ENCODE measurements around the gene LRBA. TPM values are rescaled to one million over a fixed set of nuclear protein-coding genes. Genes with fewer than 3 reads are reported as not detected.
"Not testable (repeated sequence)": the region's sequence is repeated elsewhere in the genome, so short reads cannot be mapped to it uniquely, and the experiment has no call there.

LRBA gene
- total RNA-seq, 5 donors from 2014 or later (not counting 1 experiment from before 2014, with no cell fraction given) = 56.1 to 81.7 (median 56.9) TPM

DNA sequence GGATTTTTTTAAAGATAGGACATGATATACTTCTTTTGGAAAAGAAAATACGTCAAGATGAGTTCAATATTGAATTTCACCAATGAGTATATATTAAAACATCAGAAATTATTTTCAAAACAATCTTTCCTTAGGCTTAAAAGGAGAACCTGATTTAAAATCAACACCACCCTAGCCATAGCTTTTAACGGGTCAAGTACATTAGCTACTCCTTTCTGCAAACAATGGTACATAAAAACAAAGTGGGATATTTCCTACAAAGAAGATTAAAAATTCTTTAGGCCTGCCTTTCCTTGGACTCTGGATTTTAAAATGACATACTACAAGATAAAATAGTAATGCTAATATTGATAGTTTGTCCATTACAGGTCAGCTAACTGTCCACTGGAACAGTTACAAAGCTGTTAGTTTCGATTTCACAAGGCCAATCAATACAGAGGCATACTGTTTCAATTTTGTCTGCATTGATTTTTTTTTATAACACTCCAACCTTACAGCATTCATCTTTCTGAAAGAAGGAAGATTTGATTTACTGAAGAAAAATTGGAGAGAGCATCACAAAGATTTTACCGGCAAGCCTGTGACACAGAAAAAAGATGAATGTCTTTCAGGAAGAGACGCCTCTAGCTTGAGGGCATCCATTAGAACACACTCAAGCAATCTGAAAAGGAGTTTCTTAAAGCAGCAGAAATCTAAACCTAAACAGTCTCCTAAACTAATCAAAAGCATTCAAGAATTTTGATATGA lies 335.9 kb downstream of the LRBA start:
- no peaks in the 10 kb centered on the region for H3K27me3 Mint-ChIP-seq
- H3K36me3 Mint-ChIP-seq = peaks cover 30% of the 10 kb centered on the region
- peaks cover 0 to 9% of the 10 kb centered on the region in 2 donors for H3K36me3 ChIP-seq (ENCODE audit: control insufficient read depth in 2 of 2, extremely low read depth in 1 of 2, insufficient read depth in 1 of 2, low read length in 1 of 2)
- peaks cover 0 to 6% (median 2%) of the 10 kb centered on the region in 3 donors for H3K4me1 Mint-ChIP-seq
- H3K4me3 ChIP-seq (ENCODE audit: control insufficient read depth in 1 of 2, extremely low read depth in 1 of 2, low read length in 1 of 2) = no peak overlapping the region
- WGBS (ENCODE audit: insufficient coverage) = no CpG with 5 or more reads among the region's 5 CpGs
- ChIA-PET CTCF (no interaction called here), POLR2A (no interaction called here)
- H3K27me3 ChIP-seq (replicated peaks in 1 of 2; ENCODE audit: control insufficient read depth in 2 of 2, extremely low read depth in 1 of 2, insufficient read depth in 2 of 2, low read length in 1 of 2) = no peaks in the 10 kb centered on the region
- no peak overlapping the region for H3K4me3 Mint-ChIP-seq
- H3K27ac ChIP-seq (ENCODE audit: low read length) = no peak overlapping the region
- DNase-seq (no peak), ATAC-seq (replicated peaks in 1 of 4) (no peak)
- no peaks in the 10 kb centered on the region for H3K9me3 Mint-ChIP-seq
- H3K4me1 ChIP-seq (ENCODE audit: control insufficient read depth in 1 of 2, extremely low read depth in 1 of 2, insufficient read depth in 2 of 2, low read length in 2 of 2) = no peaks in the 10 kb centered on the region
- H3K27ac Mint-ChIP-seq = no peak overlapping the region
- no peaks in the 10 kb centered on the region for H3K9me3 ChIP-seq

DNA sequence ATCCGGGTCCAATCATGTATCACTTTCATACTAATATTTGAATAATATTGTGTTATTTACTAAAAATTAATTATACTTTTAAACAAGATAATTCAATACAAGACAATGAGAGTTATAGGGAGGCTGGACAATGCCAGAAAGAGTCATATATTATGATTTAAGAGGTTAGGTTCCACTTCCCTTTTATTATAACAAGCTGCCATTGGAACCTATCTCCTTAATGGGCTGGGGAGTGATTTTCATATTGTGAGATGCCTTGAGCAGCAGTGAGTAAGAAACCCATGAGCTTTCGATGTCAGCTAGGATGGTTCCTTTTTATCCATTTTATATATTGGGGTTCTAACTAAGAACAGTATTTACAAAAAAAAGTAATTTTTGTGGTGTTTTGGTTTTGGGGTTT lies 341.3 kb downstream of the LRBA start:
- Mint-ChIP-seq H3K4me3 (no peak overlapping the region), H3K4me1 (peaks cover 0 to 2% (median 0%) of the 10 kb centered on the region in 3 donors), H3K36me3 (peaks cover 22% of the 10 kb centered on the region), H3K27me3 (no peaks in the 10 kb centered on the region), H3K27ac (no peak overlapping the region), H3K9me3 (no peaks in the 10 kb centered on the region)
- H3K4me3 ChIP-seq (ENCODE audit: control insufficient read depth in 1 of 2, extremely low read depth in 1 of 2, low read length in 1 of 2) = no peak overlapping the region
- DNase-seq (no peak), ATAC-seq (replicated peaks in 1 of 4) (no peak)
- no CpG with 5 or more reads among the region's 2 CpGs for WGBS (ENCODE audit: insufficient coverage)
- no peaks in the 10 kb centered on the region for H3K9me3 ChIP-seq
- no peaks in the 10 kb centered on the region for H3K36me3 ChIP-seq (ENCODE audit: control insufficient read depth in 2 of 2, extremely low read depth in 1 of 2, insufficient read depth in 1 of 2, low read length in 1 of 2)
- H3K27me3 ChIP-seq (replicated peaks in 1 of 2; ENCODE audit: control insufficient read depth in 2 of 2, extremely low read depth in 1 of 2, insufficient read depth in 2 of 2, low read length in 1 of 2) = no peaks in the 10 kb centered on the region
- no peaks in the 10 kb centered on the region for H3K4me1 ChIP-seq (ENCODE audit: control insufficient read depth in 1 of 2, extremely low read depth in 1 of 2, insufficient read depth in 2 of 2, low read length in 2 of 2)
- CTCF ChIA-PET = no interaction called here
- H3K27ac ChIP-seq (ENCODE audit: low read length) = no peak overlapping the region
- POLR2A ChIA-PET = no interaction called here

DNA sequence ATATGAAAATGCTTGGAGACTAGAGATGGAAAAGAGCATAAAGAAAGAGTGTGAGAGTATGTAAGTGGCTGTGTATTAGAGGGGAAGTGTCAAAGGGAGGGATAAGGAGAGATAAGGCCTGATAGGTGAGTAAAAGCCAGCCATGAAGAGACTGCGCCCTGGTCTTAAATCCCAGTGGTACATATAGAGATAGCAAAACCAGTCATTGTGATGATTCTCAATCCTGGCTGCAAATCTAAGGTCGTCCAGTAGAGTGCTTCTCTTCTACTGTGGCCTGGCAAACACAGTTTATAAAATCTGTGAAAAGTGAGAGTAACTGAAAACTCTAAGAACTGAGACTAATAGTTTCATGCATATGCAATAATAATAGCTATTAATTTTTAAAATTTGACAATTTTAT lies 346.3 kb downstream of the LRBA start:
- no peak for ATAC-seq (replicated peaks in 1 of 4)
- H3K9me3 ChIP-seq = no peaks in the 10 kb centered on the region
- DNase-seq = no peak
- WGBS (ENCODE audit: insufficient coverage) = 100% methylated on average over 1 of the region's 2 CpGs
- no peaks in the 10 kb centered on the region for H3K27me3 ChIP-seq (replicated peaks in 1 of 2; ENCODE audit: control insufficient read depth in 2 of 2, extremely low read depth in 1 of 2, insufficient read depth in 2 of 2, low read length in 1 of 2)
- Mint-ChIP-seq H3K36me3 (peaks cover 35% of the 10 kb centered on the region), H3K27ac (no peak overlapping the region), H3K4me1 (peaks cover 0 to 2% (median 0%) of the 10 kb centered on the region in 3 donors), H3K9me3 (no peaks in the 10 kb centered on the region), H3K27me3 (no peaks in the 10 kb centered on the region), H3K4me3 (no peak overlapping the region)
- H3K4me1 ChIP-seq (ENCODE audit: control insufficient read depth in 1 of 2, extremely low read depth in 1 of 2, insufficient read depth in 2 of 2, low read length in 2 of 2) = no peaks in the 10 kb centered on the region
- H3K27ac ChIP-seq (ENCODE audit: low read length) = no peak overlapping the region
- CTCF ChIA-PET = no interaction called here
- H3K36me3 ChIP-seq (ENCODE audit: control insufficient read depth in 2 of 2, extremely low read depth in 1 of 2, insufficient read depth in 1 of 2, low read length in 1 of 2) = no peaks in the 10 kb centered on the region
- H3K4me3 ChIP-seq (ENCODE audit: control insufficient read depth in 1 of 2, extremely low read depth in 1 of 2, low read length in 1 of 2) = no peak overlapping the region
- POLR2A ChIA-PET = interaction anchor here in 1 of 2 donors (0.5 kb wide), 1 partner anchor 1712 kb away, joined by 3 read pairs; no protein-coding TSS in a partner anchor

- H3K9me3 Mint-ChIP-seq = no peaks in the 10 kb centered on the region
- ATAC-seq (replicated peaks in 1 of 4) (no peak), DNase-seq (no peak)
- Histone ChIP-seq H3K36me3 (ENCODE audit: control insufficient read depth in 2 of 2, extremely low read depth in 1 of 2, insufficient read depth in 1 of 2, low read length in 1 of 2) (no peaks in the 10 kb centered on the region), H3K4me1 (ENCODE audit: control insufficient read depth in 1 of 2, extremely low read depth in 1 of 2, insufficient read depth in 2 of 2, low read length in 2 of 2) (no peaks in the 10 kb centered on the region), H3K27me3 (replicated peaks in 1 of 2; ENCODE audit: control insufficient read depth in 2 of 2, extremely low read depth in 1 of 2, insufficient read depth in 2 of 2, low read length in 1 of 2) (no peaks in the 10 kb centered on the region), H3K4me3 (ENCODE audit: control insufficient read depth in 1 of 2, extremely low read depth in 1 of 2, low read length in 1 of 2) (no peak overlapping the region), H3K27ac (ENCODE audit: low read length) (no peak overlapping the region), H3K9me3 (no peaks in the 10 kb centered on the region)
- peaks cover 40% of the 10 kb centered on the region for H3K36me3 Mint-ChIP-seq
- no peak overlapping the region for H3K27ac Mint-ChIP-seq
- POLR2A ChIA-PET = no interaction called here
- 100% methylated on average over 1 of the region's 2 CpGs for WGBS (ENCODE audit: insufficient coverage)
- no peaks in the 10 kb centered on the region for H3K27me3 Mint-ChIP-seq
- CTCF ChIA-PET = no interaction called here
- no peaks in the 10 kb centered on the region for H3K4me1 Mint-ChIP-seq
- H3K4me3 Mint-ChIP-seq = no peak overlapping the region
Measured at GRCh38 chr4:150664935-150665334, 350.1 kb downstream of the LRBA start.

- CTCF ChIA-PET = no interaction called here
- DNase-seq (no peak), ATAC-seq (replicated peaks in 1 of 4) (no peak)
- no peaks in the 10 kb centered on the region for H3K27me3 Mint-ChIP-seq
- Histone ChIP-seq H3K27ac (ENCODE audit: low read length) (no peak overlapping the region), H3K4me3 (ENCODE audit: control insufficient read depth in 1 of 2, extremely low read depth in 1 of 2, low read length in 1 of 2) (no peak overlapping the region), H3K36me3 (ENCODE audit: control insufficient read depth in 2 of 2, extremely low read depth in 1 of 2, insufficient read depth in 1 of 2, low read length in 1 of 2) (no peaks in the 10 kb centered on the region), H3K27me3 (replicated peaks in 1 of 2; ENCODE audit: control insufficient read depth in 2 of 2, extremely low read depth in 1 of 2, insufficient read depth in 2 of 2, low read length in 1 of 2) (no peaks in the 10 kb centered on the region), H3K9me3 (no peaks in the 10 kb centered on the region), H3K4me1 (ENCODE audit: control insufficient read depth in 1 of 2, extremely low read depth in 1 of 2, insufficient read depth in 2 of 2, low read length in 2 of 2) (no peaks in the 10 kb centered on the region)
- no peaks in the 10 kb centered on the region for H3K4me1 Mint-ChIP-seq
- H3K9me3 Mint-ChIP-seq = peaks cover 0 to 2% (median 0%) of the 10 kb centered on the region in 3 donors
- POLR2A ChIA-PET = no interaction called here
- peaks cover 33% of the 10 kb centered on the region for H3K36me3 Mint-ChIP-seq
- H3K4me3 Mint-ChIP-seq = no peak overlapping the region
- no CpG with 5 or more reads among the region's 1 CpG for WGBS (ENCODE audit: insufficient coverage)
- no peak overlapping the region for H3K27ac Mint-ChIP-seq
Measured at GRCh38 chr4:150662686-150663085, 352.4 kb downstream of the LRBA start.

DNA sequence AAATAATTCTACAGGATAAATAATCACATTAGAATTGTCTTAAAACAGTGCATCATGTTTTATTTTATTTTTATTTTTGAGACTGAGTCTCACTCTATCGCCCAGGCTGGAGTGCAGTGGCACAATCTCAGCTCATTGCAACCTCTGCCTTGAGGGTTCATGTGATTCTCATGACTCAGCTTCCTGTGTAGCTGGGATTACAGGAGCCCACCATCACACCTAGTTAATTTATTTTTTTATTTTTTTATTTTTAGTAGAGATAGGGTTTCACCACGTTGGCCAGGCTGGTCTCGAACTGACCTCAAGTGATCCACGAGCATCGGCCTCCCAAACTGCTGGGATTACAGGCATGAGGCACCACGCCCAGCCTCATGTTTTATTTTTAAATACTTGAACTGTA lies 353.5 kb downstream of the LRBA start:
- H3K4me3 Mint-ChIP-seq, H3K4me1 Mint-ChIP-seq: not testable (repeated sequence)

More for the DNA sequence above, 353.5 kb downstream of the LRBA start:
- H3K4me1 ChIP-seq (ENCODE audit: control insufficient read depth in 1 of 2, extremely low read depth in 1 of 2, insufficient read depth in 2 of 2, low read length in 2 of 2); H3K9me3 Mint-ChIP-seq; DNase-seq; H3K27ac Mint-ChIP-seq; H3K27ac ChIP-seq (ENCODE audit: low read length); H3K27me3 Mint-ChIP-seq; CTCF ChIA-PET; H3K27me3 ChIP-seq (replicated peaks in 1 of 2; ENCODE audit: control insufficient read depth in 2 of 2, extremely low read depth in 1 of 2, insufficient read depth in 2 of 2, low read length in 1 of 2); H3K36me3 ChIP-seq (ENCODE audit: control insufficient read depth in 2 of 2, extremely low read depth in 1 of 2, insufficient read depth in 1 of 2, low read length in 1 of 2); ATAC-seq (replicated peaks in 1 of 4); H3K4me3 ChIP-seq (ENCODE audit: control insufficient read depth in 1 of 2, extremely low read depth in 1 of 2, low read length in 1 of 2); H3K9me3 ChIP-seq: not testable (repeated sequence)
- WGBS (ENCODE audit: insufficient coverage) = no CpG with 5 or more reads among the region's 6 CpGs
- POLR2A ChIA-PET = interaction anchor here in 1 of 2 donors (0.6 kb wide), 1 partner anchor 268 kb away, joined by 6 read pairs; no protein-coding TSS in a partner anchor
- peaks cover 32% of the 10 kb centered on the region for H3K36me3 Mint-ChIP-seq
